Measurements from ENCODE around the gene TBXA2R.

TBXA2R gene

DNA sequence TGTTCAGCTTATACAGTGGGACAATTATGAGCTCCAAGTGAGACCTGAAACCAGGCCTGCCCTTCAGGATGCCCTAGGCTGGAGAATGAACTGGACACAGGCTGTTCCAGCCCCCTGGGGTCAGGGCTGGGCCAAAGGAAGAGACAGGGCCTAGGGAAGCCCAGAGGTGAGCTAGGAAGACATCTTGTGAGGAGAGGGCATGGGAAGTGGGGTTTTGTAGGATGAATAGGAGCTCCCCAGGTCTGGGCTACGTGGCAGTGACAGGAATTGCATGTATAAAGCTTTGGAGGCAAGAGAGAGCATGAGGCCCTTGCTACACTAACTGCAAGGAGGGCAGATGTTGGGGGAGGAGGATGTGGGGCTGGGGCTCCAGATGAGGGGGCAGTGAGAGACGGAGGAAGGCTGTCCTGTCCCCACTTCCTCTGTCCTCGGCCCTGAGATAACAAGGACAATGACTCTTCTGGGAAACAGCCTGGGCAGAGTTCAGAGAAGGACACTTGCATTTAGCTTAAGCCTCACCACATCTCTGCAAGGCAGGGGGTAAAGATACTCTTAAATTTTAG lies 1.5 kb upstream of the TBXA2R start:
- Histone ChIP-seq H3K9ac (no peak overlapping the region), H3K27me3 (peaks cover 23% of the 10 kb centered on the region), H3K4me2 (peak overlapping the region; percentile 96), H3K9me3 (no peaks in the 10 kb centered on the region), H3K36me3 (peaks cover 24% of the 10 kb centered on the region), H4K20me1 (peaks cover 22% of the 10 kb centered on the region; the same call in 1 of the 2 replicates), H3K27ac (no peak overlapping the region; the same call in 1 of the 2 replicates), H3K4me3 (no peak overlapping the region), H3K4me1 (peaks cover 83% of the 10 kb centered on the region)
- TF ChIP-seq Cebpa-rat (IDR thresholded peaks at IDR 0.05), result no peak

DNA sequence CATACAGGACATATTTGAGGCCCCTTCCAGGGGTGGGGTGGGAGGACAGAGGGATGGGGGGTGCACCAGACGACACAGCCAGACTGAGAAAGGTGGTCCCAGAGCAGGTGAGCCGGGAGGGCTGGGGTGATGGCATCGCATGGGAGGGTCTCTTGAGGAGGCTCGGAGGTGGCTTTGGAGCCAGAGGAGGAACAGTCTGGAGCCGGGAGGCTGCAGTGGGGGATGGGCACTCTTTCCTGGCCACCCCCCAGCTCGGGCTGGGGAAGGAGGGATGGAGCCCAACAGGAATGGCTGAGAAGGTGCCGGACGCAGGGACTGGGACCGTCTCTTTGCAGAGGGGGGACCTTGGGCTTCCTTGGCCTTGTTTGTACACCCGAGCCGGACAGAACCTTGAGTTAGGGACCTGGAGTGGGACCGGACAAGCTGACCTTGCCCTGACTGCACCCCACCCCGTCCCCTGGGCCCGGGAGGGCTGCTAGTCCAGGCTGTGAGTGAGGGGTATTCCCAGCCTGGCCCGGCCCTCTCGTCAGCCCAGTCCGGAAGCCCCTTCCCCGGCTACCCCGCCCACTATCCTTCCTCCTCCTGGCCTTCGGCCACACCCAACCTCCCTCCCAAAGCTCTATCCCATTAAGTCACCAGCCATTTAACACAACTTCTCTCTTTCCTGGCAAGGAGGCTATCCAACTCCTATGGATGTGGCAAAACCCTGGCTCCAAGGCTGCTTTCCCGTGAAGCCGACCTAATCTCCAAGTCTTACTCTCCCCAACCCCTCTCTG lies 816 bp upstream of the TBXA2R start:
- H3K27ac ChIP-seq, result no peak overlapping the region; the same call in 1 of the 2 replicates
- H3K4me1 ChIP-seq, result peaks cover 87% of the 10 kb centered on the region
- H3K36me3 ChIP-seq, result peaks cover 18% of the 10 kb centered on the region
- H3K4me3 ChIP-seq, result no peak overlapping the region
- H3K9ac ChIP-seq, result no peak overlapping the region
- no peaks in the 10 kb centered on the region for H3K9me3 ChIP-seq
- TF ChIP-seq Cebpa-rat (IDR thresholded peaks at IDR 0.05), result no peak
- peaks cover 22% of the 10 kb centered on the region; the same call in 1 of the 2 replicates for H4K20me1 ChIP-seq
- H3K4me2 ChIP-seq, result peak overlapping the region; percentile 96
- peaks cover 23% of the 10 kb centered on the region for H3K27me3 ChIP-seq

DNA sequence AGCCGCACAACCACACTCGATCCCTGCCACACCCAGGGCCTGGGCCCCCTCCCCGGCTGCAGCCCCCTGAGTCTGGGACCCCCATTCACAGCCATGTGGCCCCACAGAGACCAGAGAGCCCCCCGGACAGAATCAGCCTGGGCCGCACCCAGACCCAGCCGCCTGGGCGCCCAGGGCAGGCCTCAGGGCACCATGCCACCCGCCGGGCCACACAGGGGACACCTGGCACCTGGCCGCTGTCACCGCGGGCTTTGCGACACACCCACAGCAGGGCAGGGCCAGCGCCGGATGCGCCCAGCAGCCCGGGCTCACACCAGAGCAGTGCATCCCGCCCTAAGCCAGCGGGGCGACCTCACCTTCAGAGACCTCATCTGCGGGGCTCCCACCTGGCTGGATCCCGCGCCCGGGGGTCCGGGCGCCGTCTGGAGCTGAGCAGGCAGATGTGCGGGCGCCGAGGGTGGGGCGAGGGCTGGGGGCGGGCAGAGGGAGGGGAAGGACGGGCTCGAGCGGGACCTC lies 443 bp downstream of the TBXA2R start:
- Histone ChIP-seq H3K9me3 (no peaks in the 10 kb centered on the region), H3K27ac (no peak overlapping the region), H4K20me1 (peaks cover 16% of the 10 kb centered on the region; the same call in 1 of the 2 replicates), H3K36me3 (peaks cover 6% of the 10 kb centered on the region), H3K27me3 (peaks cover 23% of the 10 kb centered on the region), H3K4me1 (peaks cover 85% of the 10 kb centered on the region), H3K4me3 (peak overlapping the region; percentile 51; the same call in 1 of the 2 replicates), H3K9ac (no peak overlapping the region), H3K4me2 (peak overlapping the region; percentile 96)
- TF ChIP-seq Cebpa-rat (IDR thresholded peaks at IDR 0.05), result no peak

DNA sequence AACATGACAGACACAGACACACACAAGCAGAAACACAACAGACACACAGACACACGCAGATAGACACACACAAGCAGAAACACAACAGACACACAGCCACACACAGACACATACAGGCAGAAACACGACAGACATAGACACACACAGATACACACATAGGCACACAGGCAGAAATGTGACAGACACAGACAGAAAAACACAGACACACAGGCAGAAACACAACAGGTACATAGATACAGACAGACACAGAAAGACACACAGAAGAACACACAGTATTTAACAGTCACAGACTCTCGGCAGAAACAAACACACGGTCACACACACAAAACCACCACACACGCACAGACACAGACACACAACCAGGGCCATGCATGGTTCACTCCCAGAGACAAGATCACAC lies 905 bp downstream of the TBXA2R start:
- H3K4me2 ChIP-seq, result peak overlapping the region; percentile 96
- no peak overlapping the region for H3K9ac ChIP-seq
- H4K20me1 ChIP-seq, result peaks cover 11% of the 10 kb centered on the region; the same call in 1 of the 2 replicates
- H3K27me3 ChIP-seq, result peaks cover 23% of the 10 kb centered on the region
- peak overlapping the region; percentile 51; the same call in 1 of the 2 replicates for H3K4me3 ChIP-seq
- H3K4me1 ChIP-seq, result peaks cover 85% of the 10 kb centered on the region
- no peak overlapping the region for H3K27ac ChIP-seq
- TF ChIP-seq Cebpa-rat (IDR thresholded peaks at IDR 0.05), result no peak
- no peaks in the 10 kb centered on the region for H3K9me3 ChIP-seq
- peaks cover 1% of the 10 kb centered on the region; the same call in 1 of the 2 replicates for H3K36me3 ChIP-seq

DNA sequence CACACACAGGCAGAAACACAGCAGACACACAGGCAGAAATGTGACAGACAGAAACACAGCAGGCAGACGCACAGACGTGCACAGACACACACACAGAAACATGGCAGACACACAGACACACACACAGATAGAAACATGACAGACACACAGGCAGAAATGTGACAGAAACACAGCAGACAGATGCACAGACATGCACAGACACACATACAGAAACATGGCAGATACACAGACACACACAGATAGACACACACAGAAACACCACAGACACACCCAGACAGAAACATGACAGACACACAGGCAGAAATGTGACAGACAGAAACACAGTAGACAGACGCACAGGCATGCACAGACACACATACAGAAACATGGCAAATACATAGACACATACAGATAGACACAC lies 1.3 kb downstream of the TBXA2R start:
- Histone ChIP-seq H3K9ac (peak overlapping the region; percentile 1; the same call in 1 of the 2 replicates), H3K9me3 (0 out of 2 replicates have a peak, but pooled peaks cover 2% of the 10 kb centered on the region), H3K27ac (no peak overlapping the region), H3K27me3 (peaks cover 23% of the 10 kb centered on the region), H3K4me1 (peaks cover 85% of the 10 kb centered on the region), H3K4me3 (0 out of 2 replicates have a peak overlapping the region, but pooled peaks have one; percentile 47), H4K20me1 (peaks cover 10% of the 10 kb centered on the region; the same call in 1 of the 2 replicates), H3K4me2 (peak overlapping the region; percentile 96), H3K36me3 (no peaks in the 10 kb centered on the region)
- no peak for TF ChIP-seq Cebpa-rat (IDR thresholded peaks at IDR 0.05)

DNA sequence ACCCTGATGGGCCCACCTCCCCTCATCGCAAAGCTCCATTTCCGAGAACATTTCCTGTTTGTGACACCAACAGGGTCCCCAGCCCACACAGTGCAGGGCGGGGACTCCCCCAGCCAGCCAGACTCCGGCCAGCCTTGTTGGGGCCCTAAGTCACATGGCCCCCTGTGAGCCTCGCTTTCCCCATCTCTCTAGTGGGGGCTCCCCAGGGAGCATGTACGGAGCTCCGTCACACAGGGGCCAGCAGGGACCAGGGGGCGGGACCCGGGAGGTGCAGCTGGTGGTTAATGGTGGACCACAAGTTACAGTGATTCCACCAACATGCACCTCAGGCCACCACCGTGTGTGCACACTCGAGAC lies 1.7 kb downstream of the TBXA2R start:
- TF ChIP-seq Cebpa-rat (IDR thresholded peaks at IDR 0.05), result no peak
- H3K9ac ChIP-seq, result peak overlapping the region; percentile 1; the same call in 1 of the 2 replicates
- peaks cover 85% of the 10 kb centered on the region for H3K4me1 ChIP-seq
- no peaks in the 10 kb centered on the region for H3K36me3 ChIP-seq
- peak overlapping the region; percentile 47 for H3K4me3 ChIP-seq
- H3K4me2 ChIP-seq, result peak overlapping the region; percentile 96
- peaks cover 6% of the 10 kb centered on the region; the same call in 1 of the 2 replicates for H4K20me1 ChIP-seq
- no peak overlapping the region for H3K27ac ChIP-seq
- peaks cover 23% of the 10 kb centered on the region for H3K27me3 ChIP-seq
- 0 out of 2 replicates have a peak, but pooled peaks cover 5% of the 10 kb centered on the region for H3K9me3 ChIP-seq

DNA sequence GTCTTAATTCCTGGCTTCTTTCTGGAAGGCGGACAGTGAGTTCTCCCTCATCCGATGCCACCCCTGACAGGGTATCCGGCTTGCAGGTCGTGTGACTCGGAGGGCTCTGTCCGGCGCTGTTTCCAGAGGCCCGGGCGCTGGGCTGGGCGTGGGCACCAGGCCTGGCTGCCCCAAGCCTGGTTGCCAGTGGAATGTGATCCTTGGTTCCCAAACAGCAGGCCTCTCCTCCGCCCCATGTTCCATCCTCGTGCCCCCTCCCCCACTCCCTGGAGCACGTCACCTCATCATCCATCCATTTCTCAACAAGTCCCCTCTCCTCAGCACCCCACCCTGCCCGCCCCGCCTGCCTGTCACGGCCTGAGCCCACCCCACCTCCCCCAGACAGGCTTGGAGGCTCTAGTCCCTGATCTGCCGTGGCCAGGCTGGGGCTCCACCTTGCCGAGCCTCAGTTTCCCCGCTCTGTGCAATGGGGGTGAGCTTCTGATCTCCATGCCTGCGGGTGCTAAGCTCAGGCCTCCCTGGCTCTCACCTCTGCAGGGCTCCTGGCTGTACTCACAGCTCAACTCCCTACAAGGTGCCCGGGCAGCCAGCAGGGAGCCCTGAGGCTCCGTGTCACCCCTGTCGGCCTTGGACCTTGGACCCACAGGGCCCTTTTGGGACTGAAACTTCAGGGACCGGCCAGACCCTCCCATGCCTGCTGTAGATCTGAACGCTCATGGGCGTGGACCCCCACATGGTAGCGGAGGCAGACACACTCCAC lies 2.3 kb downstream of the TBXA2R start:
- Histone ChIP-seq H3K9me3 (0 out of 2 replicates have a peak, but pooled peaks cover 5% of the 10 kb centered on the region), H3K27ac (no peak overlapping the region), H3K4me3 (peak overlapping the region; percentile 47), H3K36me3 (no peaks in the 10 kb centered on the region), H3K4me1 (peaks cover 82% of the 10 kb centered on the region), H3K4me2 (peak overlapping the region; percentile 96), H3K27me3 (peaks cover 23% of the 10 kb centered on the region), H4K20me1 (peaks cover 4% of the 10 kb centered on the region; the same call in 1 of the 2 replicates), H3K9ac (peak overlapping the region; percentile 1; the same call in 1 of the 2 replicates)
- no peak for TF ChIP-seq Cebpa-rat (IDR thresholded peaks at IDR 0.05)

DNA sequence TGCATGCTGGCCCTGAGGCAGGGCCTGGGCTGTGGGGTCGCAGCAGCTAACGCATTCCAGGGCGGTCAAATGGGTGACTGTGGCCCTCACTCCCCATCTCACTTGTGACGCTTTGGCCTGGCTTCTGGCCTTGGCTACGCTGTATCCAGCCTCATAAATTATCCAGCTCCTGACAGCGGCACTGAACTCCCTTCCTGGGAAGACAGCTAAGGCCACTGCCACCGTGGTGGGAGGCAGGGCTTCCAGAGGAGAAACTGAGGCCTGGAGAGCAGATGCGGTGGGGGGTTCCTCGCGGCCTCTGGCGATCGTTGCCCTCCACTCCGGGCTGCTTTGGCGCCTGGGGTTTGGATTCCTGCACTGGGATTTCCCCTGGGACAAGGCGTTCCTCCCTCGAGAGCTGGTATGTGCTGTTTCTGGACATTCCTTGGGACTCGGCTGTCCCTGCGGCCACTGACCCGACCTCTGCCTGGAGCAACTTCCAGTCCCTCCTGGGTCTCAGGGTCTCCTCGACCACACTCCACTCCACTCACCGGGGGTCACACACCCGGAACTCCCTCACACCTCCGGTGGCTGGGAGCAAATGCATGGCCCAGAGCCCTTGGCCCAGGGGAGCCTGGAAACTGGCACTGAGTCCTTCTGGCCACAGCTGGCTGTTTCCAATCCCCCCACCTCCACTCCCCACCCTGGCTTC lies 3.4 kb downstream of the TBXA2R start:
- no peak for TF ChIP-seq Cebpa-rat (IDR thresholded peaks at IDR 0.05)
- Histone ChIP-seq H3K27me3 (peaks cover 23% of the 10 kb centered on the region), H4K20me1 (peaks cover 4% of the 10 kb centered on the region; the same call in 1 of the 2 replicates), H3K27ac (no peak overlapping the region), H3K9ac (no peak overlapping the region), H3K4me3 (no peak overlapping the region), H3K9me3 (0 out of 2 replicates have a peak, but pooled peaks cover 5% of the 10 kb centered on the region), H3K36me3 (no peaks in the 10 kb centered on the region), H3K4me2 (peak overlapping the region; percentile 32), H3K4me1 (peaks cover 71% of the 10 kb centered on the region)

DNA sequence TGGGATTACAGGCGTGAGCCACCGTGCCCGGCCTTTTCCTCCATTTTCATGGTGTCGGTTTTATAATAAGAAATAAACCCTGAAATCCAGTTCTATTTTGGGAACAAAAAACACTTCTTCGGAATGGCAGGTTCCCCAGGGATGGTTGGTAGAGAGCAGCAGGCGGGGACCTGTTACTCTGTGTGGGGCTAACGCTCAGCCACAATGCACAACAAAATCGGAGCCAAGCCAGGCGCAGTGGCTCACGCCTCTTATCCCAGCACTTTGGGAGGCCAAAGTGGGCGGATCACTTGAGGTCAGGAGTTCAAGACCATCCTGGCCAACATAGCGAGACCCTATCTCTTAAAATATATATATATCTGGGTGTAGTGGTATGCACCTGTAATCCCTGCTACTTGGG lies 5.7 kb downstream of the TBXA2R start:
- no peak for TF ChIP-seq Cebpa-rat (IDR thresholded peaks at IDR 0.05)
- peaks cover 8% of the 10 kb centered on the region for H3K27me3 ChIP-seq
- H3K36me3 ChIP-seq, result no peaks in the 10 kb centered on the region
- no peak overlapping the region for H3K4me2 ChIP-seq
- H3K27ac ChIP-seq, result no peak overlapping the region
- H3K4me1 ChIP-seq, result peaks cover 49% of the 10 kb centered on the region
- 0 out of 2 replicates have a peak, but pooled peaks cover 5% of the 10 kb centered on the region for H3K9me3 ChIP-seq
- no peak overlapping the region for H3K9ac ChIP-seq
- H4K20me1 ChIP-seq, result peaks cover 2% of the 10 kb centered on the region; the same call in 1 of the 2 replicates
- H3K4me3 ChIP-seq, result no peak overlapping the region

All from BLaER1 (cell line).